HEK293 (cell line): Measurements from ENCODE around the gene MCM7.

Experiments
- AEBP2 ChIP-seq: fragments of 450-650 bp; formaldehyde crosslinking; IDR thresholded peaks from 2 replicates; pipeline ENCODE4 v1.5.1; 2016; ENCODE audit warnings: missing biosample characterization, missing genetic modification characterization, borderline replicate concordance
- ELK4 ChIP-seq: IDR thresholded peaks from 2 replicates; pipeline ENCODE4 v1.6.1; 2011; ENCODE audit warnings: mild to moderate bottlenecking, low read depth, low read length, borderline replicate concordance
- KLF7 ChIP-seq: fragments of 450-650 bp; formaldehyde crosslinking; IDR thresholded peaks from 2 replicates; pipeline ENCODE4 v1.5.1; 2016; ENCODE audit warnings: missing biosample characterization, missing genetic modification characterization, borderline replicate concordance
- MZF1 ChIP-seq: fragments of 450-650 bp; formaldehyde crosslinking; IDR thresholded peaks from 2 replicates; pipeline ENCODE4 v1.5.1; 2017; ENCODE audit warnings: missing biosample characterization, missing genetic modification characterization, borderline replicate concordance
- OSR2 ChIP-seq: fragments of 450-650 bp; formaldehyde crosslinking; IDR thresholded peaks from 2 replicates; pipeline ENCODE4 v1.5.1; 2016; ENCODE audit warnings: missing biosample characterization, missing genetic modification characterization
- RBAK ChIP-seq: fragments of 450-650 bp; formaldehyde crosslinking; IDR thresholded peaks from 2 replicates; pipeline ENCODE4 v1.5.1; 2016; ENCODE audit warnings: missing biosample characterization, missing genetic modification characterization
- REST ChIP-seq: fragments of 450-650 bp; formaldehyde crosslinking; IDR thresholded peaks from 2 replicates; pipeline ENCODE4 v1.5.1; 2016; ENCODE audit warnings: missing biosample characterization, missing genetic modification characterization
- SCRT1 ChIP-seq: fragments of 450-650 bp; formaldehyde crosslinking; IDR thresholded peaks from 2 replicates; pipeline ENCODE4 v1.5.1; 2016; ENCODE audit warnings: missing biosample characterization, missing genetic modification characterization, borderline replicate concordance
- YY1 ChIP-seq: fragments of 450-650 bp; formaldehyde crosslinking; IDR thresholded peaks from 2 replicates; pipeline ENCODE4 v1.5.1; 2018; ENCODE audit warnings: missing biosample characterization, missing genetic modification characterization
- ZFP69B ChIP-seq: fragments of 450-650 bp; formaldehyde crosslinking; IDR thresholded peaks from 2 replicates; pipeline ENCODE4 v1.5.1; 2016; ENCODE audit warnings: missing biosample characterization, missing genetic modification characterization
- ZNF18 ChIP-seq: fragments of 450-650 bp; formaldehyde crosslinking; IDR thresholded peaks from 2 replicates; pipeline ENCODE4 v1.5.1; 2016; ENCODE audit warnings: missing biosample characterization, missing genetic modification characterization
- ZNF184 ChIP-seq: fragments of 450-650 bp; IDR thresholded peaks from 2 replicates; pipeline ENCODE4 v1.5.1; 2018; ENCODE audit warnings: missing biosample characterization, mild to moderate bottlenecking, missing genetic modification characterization
- ZNF211 ChIP-seq: fragments of 450-650 bp; formaldehyde crosslinking; IDR thresholded peaks from 2 replicates; pipeline ENCODE4 v1.5.1; 2016; ENCODE audit warnings: low read depth, missing biosample characterization, missing genetic modification characterization
- ZNF214 ChIP-seq: fragments of 450-650 bp; formaldehyde crosslinking; IDR thresholded peaks from 2 replicates; pipeline ENCODE4 v1.5.1; 2017; ENCODE audit warnings: missing biosample characterization, mild to moderate bottlenecking, missing genetic modification characterization, borderline replicate concordance
- ZNF324 ChIP-seq: fragments of 450-650 bp; formaldehyde crosslinking; IDR thresholded peaks from 2 replicates; pipeline ENCODE4 v1.5.1; 2016; ENCODE audit warnings: missing biosample characterization, missing genetic modification characterization
- ZNF335 ChIP-seq: fragments of 450-650 bp; formaldehyde crosslinking; conservative IDR thresholded peaks from 2 replicates; pipeline ENCODE4 v1.5.1; 2016; ENCODE audit warnings: missing biosample characterization, missing genetic modification characterization
- ZNF354C ChIP-seq: fragments of 450-650 bp; formaldehyde crosslinking; IDR thresholded peaks from 2 replicates; pipeline ENCODE4 v1.5.1; 2016; ENCODE audit warnings: missing biosample characterization, missing genetic modification characterization, low read depth, borderline replicate concordance
- ZNF404 ChIP-seq: fragments of 450-650 bp; formaldehyde crosslinking; IDR thresholded peaks from 2 replicates; pipeline ENCODE4 v1.5.1; 2017; ENCODE audit warnings: missing biosample characterization, missing genetic modification characterization
- ZNF416 ChIP-seq: fragments of 450-650 bp; formaldehyde crosslinking; IDR thresholded peaks from 2 replicates; pipeline ENCODE4 v1.5.1; 2016; ENCODE audit warnings: missing biosample characterization, missing genetic modification characterization
- ZNF596 ChIP-seq: fragments of 450-650 bp; IDR thresholded peaks from 2 replicates; pipeline ENCODE4 v1.5.0; 2018; ENCODE audit warnings: missing biosample characterization, mild to moderate bottlenecking, missing genetic modification characterization, moderate library complexity
- ZNF610 ChIP-seq: fragments of 450-650 bp; formaldehyde crosslinking; IDR thresholded peaks from 2 replicates; pipeline ENCODE4 v1.5.1; 2016; ENCODE audit warnings: missing biosample characterization, missing genetic modification characterization, borderline replicate concordance
- ZNF623 ChIP-seq: fragments of 450-650 bp; formaldehyde crosslinking; IDR thresholded peaks from 2 replicates; pipeline ENCODE4 v1.5.1; 2016; ENCODE audit warnings: missing biosample characterization, missing genetic modification characterization
- ZNF624 ChIP-seq: fragments of 450-650 bp; formaldehyde crosslinking; IDR thresholded peaks from 2 replicates; pipeline ENCODE4 v1.5.1; 2017; ENCODE audit warnings: missing biosample characterization, missing genetic modification characterization
- ZNF777 ChIP-seq: fragments of 450-650 bp; formaldehyde crosslinking; IDR thresholded peaks from 2 replicates; pipeline ENCODE4 v1.5.1; 2017; ENCODE audit warnings: missing biosample characterization, missing genetic modification characterization, borderline replicate concordance
- TF ChIP-seq, protein P1 (sequence below): sonication (generic); formaldehyde crosslinking; IDR thresholded peaks from 2 replicates; pipeline ENCODE4 v1.8.1; 2022; ENCODE audit warnings: mild to moderate bottlenecking, moderate library complexity, missing genetic modification reagents
- TF ChIP-seq, protein P2 (sequence below): fragments of 450-650 bp; formaldehyde crosslinking; IDR thresholded peaks from 2 replicates; pipeline ENCODE4 v1.5.1; 2016; ENCODE audit warnings: missing biosample characterization, missing genetic modification characterization
- TF ChIP-seq, protein P3 (sequence below): fragments of 450-650 bp; formaldehyde crosslinking; IDR thresholded peaks from 2 replicates; pipeline ENCODE4 v1.5.1; 2016; ENCODE audit warnings: missing biosample characterization, missing genetic modification characterization

MCM7 gene

DNA sequence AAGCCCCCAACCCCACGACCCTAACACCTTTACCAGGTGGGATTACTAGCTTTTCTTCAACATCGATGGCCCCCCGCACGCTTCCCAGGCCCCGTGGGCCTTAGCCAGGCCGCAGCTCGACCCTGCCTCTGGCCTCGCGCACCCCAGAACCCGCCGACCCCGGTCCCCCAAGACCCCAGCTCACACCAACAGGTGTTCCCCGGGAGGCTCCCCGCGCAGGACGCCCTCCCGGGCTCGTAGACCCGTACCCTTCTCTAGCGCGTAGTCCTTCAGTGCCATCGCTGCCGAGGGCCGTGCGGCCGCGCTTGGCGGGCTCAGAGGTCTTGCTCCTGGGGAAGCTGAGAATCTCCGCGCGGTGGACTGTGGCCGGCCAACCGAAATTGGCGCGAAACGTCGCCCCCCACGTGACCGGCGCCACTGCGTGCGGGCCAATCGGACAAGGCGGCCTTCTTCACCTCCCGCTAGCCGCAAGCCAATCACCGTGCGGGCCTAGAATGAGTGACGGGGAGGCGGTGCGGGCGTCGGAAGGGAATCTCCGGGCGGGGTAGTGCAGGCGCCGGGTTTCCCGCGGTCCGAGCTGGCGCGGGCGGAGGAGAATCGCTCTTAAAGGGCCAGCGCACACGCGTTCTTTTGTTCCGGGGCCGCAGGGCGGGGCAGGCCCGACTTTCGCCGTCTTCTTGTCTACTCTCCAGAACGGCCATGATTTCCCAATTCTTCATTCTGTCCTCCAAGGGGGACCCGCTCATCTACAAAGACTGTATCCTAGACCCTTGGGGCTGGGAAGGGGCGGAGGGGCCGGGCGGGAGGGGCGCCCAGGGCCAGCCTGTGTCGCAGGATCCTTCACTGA, at the start of gene MCM7, which contains the start of gene AP4M1 (continued):
- TF ChIP-seq, protein P1, sequence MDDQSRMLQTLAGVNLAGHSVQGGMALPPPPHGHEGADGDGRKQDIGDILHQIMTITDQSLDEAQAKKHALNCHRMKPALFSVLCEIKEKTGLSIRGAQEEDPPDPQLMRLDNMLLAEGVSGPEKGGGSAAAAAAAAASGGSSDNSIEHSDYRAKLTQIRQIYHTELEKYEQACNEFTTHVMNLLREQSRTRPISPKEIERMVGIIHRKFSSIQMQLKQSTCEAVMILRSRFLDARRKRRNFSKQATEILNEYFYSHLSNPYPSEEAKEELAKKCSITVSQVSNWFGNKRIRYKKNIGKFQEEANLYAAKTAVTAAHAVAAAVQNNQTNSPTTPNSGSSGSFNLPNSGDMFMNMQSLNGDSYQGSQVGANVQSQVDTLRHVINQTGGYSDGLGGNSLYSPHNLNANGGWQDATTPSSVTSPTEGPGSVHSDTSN (CRISPR knock-in tag): peak; percentile 98
- TF ChIP-seq ZNF211 (no peak), ZNF777 (tag by site-specific recombination) (no peak), ZNF623 (tag by site-specific recombination) (no peak; the same call in 1 of the 2 replicates), ZNF214 (tag by site-specific recombination) (no peak), ZNF596 (tag by site-specific recombination) (no peak), ZNF416 (tag by site-specific recombination) (no peak), ZFP69B (tag by site-specific recombination) (no peak; the same call in 1 of the 2 replicates), RBAK (tag by site-specific recombination) (no peak), ZNF335 (tag by site-specific recombination) (no peak), ELK4 (no peak), ZNF18 (tag by site-specific recombination) (no peak), MZF1 (no peak), ZNF324 (tag by site-specific recombination) (peak; percentile 61; the same call in 1 of the 2 replicates), ZNF184 (tag by site-specific recombination) (no peak), ZNF354C (no peak), KLF7 (peak; percentile 23; the same call in 1 of the 2 replicates), OSR2 (no peak), ZNF624 (tag by site-specific recombination) (no peak), AEBP2 (tag by site-specific recombination) (no peak), REST (tag by site-specific recombination) (no peak), YY1 (tag by site-specific recombination) (no peak; the same call in 1 of the 2 replicates), SCRT1 (tag by site-specific recombination) (peak; percentile 98), ZNF404 (tag by site-specific recombination) (no peak), ZNF610 (tag by site-specific recombination) (no peak; the same call in 1 of the 2 replicates)
- TF ChIP-seq, protein P2, sequence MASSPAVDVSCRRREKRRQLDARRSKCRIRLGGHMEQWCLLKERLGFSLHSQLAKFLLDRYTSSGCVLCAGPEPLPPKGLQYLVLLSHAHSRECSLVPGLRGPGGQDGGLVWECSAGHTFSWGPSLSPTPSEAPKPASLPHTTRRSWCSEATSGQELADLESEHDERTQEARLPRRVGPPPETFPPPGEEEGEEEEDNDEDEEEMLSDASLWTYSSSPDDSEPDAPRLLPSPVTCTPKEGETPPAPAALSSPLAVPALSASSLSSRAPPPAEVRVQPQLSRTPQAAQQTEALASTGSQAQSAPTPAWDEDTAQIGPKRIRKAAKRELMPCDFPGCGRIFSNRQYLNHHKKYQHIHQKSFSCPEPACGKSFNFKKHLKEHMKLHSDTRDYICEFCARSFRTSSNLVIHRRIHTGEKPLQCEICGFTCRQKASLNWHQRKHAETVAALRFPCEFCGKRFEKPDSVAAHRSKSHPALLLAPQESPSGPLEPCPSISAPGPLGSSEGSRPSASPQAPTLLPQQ (tag by site-specific recombination): no peak
- TF ChIP-seq, protein P3, sequence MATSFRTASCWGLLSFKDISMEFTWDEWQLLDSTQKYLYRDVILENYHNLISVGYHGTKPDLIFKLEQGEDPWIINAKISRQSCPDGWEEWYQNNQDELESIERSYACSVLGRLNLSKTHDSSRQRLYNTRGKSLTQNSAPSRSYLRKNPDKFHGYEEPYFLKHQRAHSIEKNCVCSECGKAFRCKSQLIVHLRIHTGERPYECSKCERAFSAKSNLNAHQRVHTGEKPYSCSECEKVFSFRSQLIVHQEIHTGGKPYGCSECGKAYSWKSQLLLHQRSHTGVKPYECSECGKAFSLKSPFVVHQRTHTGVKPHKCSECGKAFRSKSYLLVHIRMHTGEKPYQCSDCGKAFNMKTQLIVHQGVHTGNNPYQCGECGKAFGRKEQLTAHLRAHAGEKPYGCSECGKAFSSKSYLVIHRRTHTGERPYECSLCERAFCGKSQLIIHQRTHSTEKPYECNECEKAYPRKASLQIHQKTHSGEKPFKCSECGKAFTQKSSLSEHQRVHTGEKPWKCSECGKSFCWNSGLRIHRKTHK (tag by site-specific recombination): no peak
